ENCODE measurements around the gene MORC4. TPM values are rescaled to one million over a fixed set of nuclear protein-coding genes. Genes with fewer than 3 reads are reported as not detected.

MORC4 gene
- total RNA-seq, 4 donors from 2014 or later, result 15.3 to 24.6 (median 18.6) TPM

- TF ChIP-seq, protein P1, sequence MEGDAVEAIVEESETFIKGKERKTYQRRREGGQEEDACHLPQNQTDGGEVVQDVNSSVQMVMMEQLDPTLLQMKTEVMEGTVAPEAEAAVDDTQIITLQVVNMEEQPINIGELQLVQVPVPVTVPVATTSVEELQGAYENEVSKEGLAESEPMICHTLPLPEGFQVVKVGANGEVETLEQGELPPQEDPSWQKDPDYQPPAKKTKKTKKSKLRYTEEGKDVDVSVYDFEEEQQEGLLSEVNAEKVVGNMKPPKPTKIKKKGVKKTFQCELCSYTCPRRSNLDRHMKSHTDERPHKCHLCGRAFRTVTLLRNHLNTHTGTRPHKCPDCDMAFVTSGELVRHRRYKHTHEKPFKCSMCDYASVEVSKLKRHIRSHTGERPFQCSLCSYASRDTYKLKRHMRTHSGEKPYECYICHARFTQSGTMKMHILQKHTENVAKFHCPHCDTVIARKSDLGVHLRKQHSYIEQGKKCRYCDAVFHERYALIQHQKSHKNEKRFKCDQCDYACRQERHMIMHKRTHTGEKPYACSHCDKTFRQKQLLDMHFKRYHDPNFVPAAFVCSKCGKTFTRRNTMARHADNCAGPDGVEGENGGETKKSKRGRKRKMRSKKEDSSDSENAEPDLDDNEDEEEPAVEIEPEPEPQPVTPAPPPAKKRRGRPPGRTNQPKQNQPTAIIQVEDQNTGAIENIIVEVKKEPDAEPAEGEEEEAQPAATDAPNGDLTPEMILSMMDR (IDR thresholded peaks at IDR 0.05), result no peak
- TF ChIP-seq POLR2A (IDR thresholded peaks at IDR 0.05), result no peak
- peaks cover 14 to 20% of the 10 kb centered on the region in 2 donors for H3K4me1 ChIP-seq
- H3K36me3 ChIP-seq, result no peaks in the 10 kb centered on the region
- 43 to 54% methylated on average over 4 to 5 of the region's 5 CpGs for WGBS, 2 donors
- intact Hi-C loops (cut with DNase I), result no loop called here
- H3K4me3 ChIP-seq (replicated peaks in 1 of 3), result no peak overlapping the region
- H3K27me3 ChIP-seq, result no peaks in the 10 kb centered on the region
- peak overlapping the region; percentile 24 to 73 (median 63) for H3K27ac ChIP-seq
- DNase-seq, result peak; percentile 59 to 64
- no peaks in the 10 kb centered on the region for H3K9me3 ChIP-seq
Observed at GRCh38 chrX:106905064-106905708, 94.8 kb downstream of the MORC4 start.

DNA sequence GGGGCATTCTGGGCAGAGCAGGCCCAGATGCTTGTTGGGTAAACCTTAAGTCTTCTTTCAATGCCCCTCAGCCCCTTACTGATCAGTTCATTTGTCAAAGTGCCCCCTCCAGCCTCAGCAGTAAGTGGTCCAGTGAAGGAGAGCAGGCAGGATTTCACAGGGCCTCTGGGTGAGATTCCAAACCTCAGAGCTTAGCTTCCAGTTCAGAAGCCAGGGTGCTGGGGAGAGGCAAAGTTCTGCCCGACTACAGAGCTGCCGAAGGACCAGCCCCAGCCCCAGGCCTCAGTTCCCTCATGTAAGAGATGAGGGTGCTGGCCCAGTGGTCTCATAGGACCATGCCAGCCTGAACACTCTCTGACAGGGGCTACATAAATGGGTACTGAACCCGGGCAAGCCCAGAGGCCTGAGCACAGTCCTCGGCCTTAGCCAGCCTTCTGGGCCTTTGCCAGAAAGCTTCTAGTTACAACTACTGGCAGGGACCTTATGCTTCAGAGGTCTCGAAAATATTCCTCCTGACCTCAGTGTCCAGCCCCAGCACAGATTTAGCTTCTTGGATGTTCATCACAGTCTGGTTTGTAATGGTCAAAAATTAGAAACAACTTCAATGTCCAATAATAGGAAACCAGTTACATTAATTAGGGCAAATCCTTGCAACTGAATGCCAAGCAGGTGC, 96.0 kb downstream of the MORC4 start:
- peaks cover 14 to 20% of the 10 kb centered on the region in 2 donors for H3K4me1 ChIP-seq
- H3K4me3 ChIP-seq (replicated peaks in 1 of 3), result no peak overlapping the region
- no peaks in the 10 kb centered on the region for H3K9me3 ChIP-seq
- TF ChIP-seq, protein P1 (IDR thresholded peaks at IDR 0.05), result no peak
- TF ChIP-seq POLR2A (IDR thresholded peaks at IDR 0.05), result no peak
- H3K27me3 ChIP-seq, result no peaks in the 10 kb centered on the region
- H3K27ac ChIP-seq, result peak overlapping the region in 1 of 3 donors; percentile 73
- WGBS, 2 donors, result 42 to 80% methylated on average over 1 to 2 of the region's 5 CpGs
- no peak for DNase-seq
- no peaks in the 10 kb centered on the region for H3K36me3 ChIP-seq
- intact Hi-C loops (cut with DNase I), result loop anchor here (5.0 kb wide), 1 partner anchor 48 kb away; no protein-coding TSS in a partner anchor

DNA sequence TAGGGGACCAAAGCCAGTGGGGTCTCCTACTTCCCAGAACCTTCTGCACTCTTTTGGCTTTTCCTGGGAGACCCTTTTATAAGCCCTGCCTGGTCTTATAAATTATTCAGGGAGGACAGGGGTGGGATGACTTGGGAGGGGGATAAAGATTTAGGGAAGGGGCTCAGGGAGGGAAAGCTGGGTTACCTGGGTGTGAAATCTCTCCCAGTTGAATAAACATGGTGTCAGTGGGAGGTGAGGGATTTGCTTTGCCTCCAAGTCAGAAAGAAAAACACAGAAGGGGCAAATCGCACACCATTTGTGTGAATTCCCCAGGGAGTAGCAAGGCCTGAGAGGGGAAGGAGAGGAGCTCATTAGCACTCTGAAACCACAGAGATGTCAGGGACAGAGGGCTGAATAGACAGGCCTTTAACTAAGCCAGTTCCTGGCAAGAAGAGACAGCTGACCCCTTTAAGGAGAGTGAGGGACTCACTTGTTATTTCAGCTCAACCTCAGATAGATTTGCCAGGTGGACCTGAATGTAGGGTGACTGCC, 96.7 kb downstream of the MORC4 start, which contains the start of gene RIPPLY1:
Gene RIPPLY1 (minus strand): TSS at position 51 of the 534 bp plus-strand sequence. CDS start 54 bp downstream, outside the sequence.
- peak within 1 kb of the TSS in 1 of 3 donors; percentile 73 for H3K27ac ChIP-seq
- peaks cover 14 to 20% of the 10 kb centered on the region in 2 donors for H3K4me1 ChIP-seq
- no peak within 1 kb of the TSS for H3K4me3 ChIP-seq (replicated peaks in 1 of 3)
- 78 to 86% methylated on average over 1 of the region's 1 CpG for WGBS, 2 donors
- no peaks in the 10 kb centered on the region for H3K36me3 ChIP-seq
- no peaks in the 10 kb centered on the region for H3K27me3 ChIP-seq
- H3K9me3 ChIP-seq, result no peaks in the 10 kb centered on the region
- intact Hi-C loops (cut with DNase I), result loop anchor here (5.0 kb wide), 1 partner anchor 49 kb away; no protein-coding TSS in a partner anchor
- TF ChIP-seq, protein P1 (IDR thresholded peaks at IDR 0.05), result no peak
- no peak for TF ChIP-seq POLR2A (IDR thresholded peaks at IDR 0.05)
- no peak for DNase-seq

GRCh38 chrX:106902684-106903083, 97.3 kb downstream of the MORC4 start:
- Histone ChIP-seq H3K4me3 (replicated peaks in 1 of 3) (no peak overlapping the region), H3K27ac (no peak overlapping the region), H3K4me1 (peaks cover 14 to 20% of the 10 kb centered on the region in 2 donors), H3K36me3 (no peaks in the 10 kb centered on the region), H3K9me3 (no peaks in the 10 kb centered on the region), H3K27me3 (no peaks in the 10 kb centered on the region)
- intact Hi-C loops (cut with DNase I), result loop anchor here (5.0 kb wide), 1 partner anchor 50 kb away; no protein-coding TSS in a partner anchor
- WGBS, 2 donors, result 95 to 100% methylated on average over 1 to 2 of the region's 2 CpGs
- DNase-seq, result no peak
- TF ChIP-seq, protein P1 (IDR thresholded peaks at IDR 0.05), result no peak
- TF ChIP-seq POLR2A (IDR thresholded peaks at IDR 0.05), result no peak

All from thyroid gland (tissue), 4 donors.